OCI-LY1 (cell line): Measurements from ENCODE around the gene MC2R.

ENCODE experiments used
- H2AFZ ChIP-seq: fragments of 200-600 bp; sonication (generic), shearing (Covaris generic); 2 replicates; pipeline ENCODE4 v1.6.0; 2014; ENCODE audit warnings: antibody characterized with exemption, mild to moderate bottlenecking, low read length
- H3F3A ChIP-seq: fragments of 200-600 bp; sonication (generic), shearing (Covaris generic); 2 replicates; pipeline ENCODE4 v1.6.0; 2014; ENCODE audit warnings: mild to moderate bottlenecking, antibody characterized with exemption, low read length, moderate library complexity; ENCODE audit not compliant: insufficient read depth
- H3K27ac ChIP-seq: fragments of 200-600 bp; sonication (generic); 2 replicates; pipeline ENCODE4 v1.5.1; 2014; ENCODE audit warnings: low read length, mixed run types, mild to moderate bottlenecking, low read depth; ENCODE audit not compliant: poor library complexity, severe bottlenecking
- H3K27me3 ChIP-seq: fragments of 200-600 bp; sonication (generic); 2 replicates; pipeline ENCODE4 v1.6.0; 2014; ENCODE audit warnings: antibody characterized with exemption, mild to moderate bottlenecking, low read length, moderate library complexity; ENCODE audit not compliant: insufficient read depth
- H3K36me3 ChIP-seq: fragments of 200-600 bp; sonication (generic); 2 replicates; pipeline ENCODE4 v1.6.1; 2014; ENCODE audit warnings: mild to moderate bottlenecking, antibody characterized with exemption, low read length, moderate library complexity, mixed read lengths; ENCODE audit not compliant: insufficient read depth
- H3K4me1 ChIP-seq: fragments of 200-600 bp; sonication (generic); 2 replicates; pipeline ENCODE4 v1.5.1; 2014; ENCODE audit warnings: mild to moderate bottlenecking, low read length, moderate library complexity; ENCODE audit not compliant: insufficient read depth, severe bottlenecking
- H3K4me2 ChIP-seq: fragments of 200-600 bp; sonication (generic), shearing (Covaris generic); 2 replicates; pipeline ENCODE4 v1.6.1; 2014; ENCODE audit warnings: low read length
- H3K4me3 ChIP-seq: fragments of 200-600 bp; sonication (generic); 2 replicates; pipeline ENCODE4 v1.5.1; 2014; ENCODE audit warnings: low read length, low read depth, mild to moderate bottlenecking, mixed read lengths; ENCODE audit not compliant: poor library complexity, severe bottlenecking
- H3K79me2 ChIP-seq: fragments of 200-600 bp; shearing (Covaris generic); 2 replicates; pipeline ENCODE4 v1.6.1; 2016; ENCODE audit warnings: mixed run types, low read length, mixed read lengths; ENCODE audit not compliant: insufficient read depth
- H3K9ac ChIP-seq: fragments of 200-600 bp; sonication (generic), shearing (Covaris generic); 2 replicates; pipeline ENCODE4 v1.6.1; 2014; ENCODE audit warnings: mild to moderate bottlenecking, low read length, mixed read lengths
- H3K9me2 ChIP-seq: fragments of 200-600 bp; sonication (generic), shearing (Covaris generic); 2 replicates; pipeline ENCODE4 v1.6.1; 2014; ENCODE audit warnings: low read depth, mild to moderate bottlenecking, low read length, mixed read lengths
- H3K9me3 ChIP-seq: fragments of 200-600 bp; shearing (Covaris generic); 2 replicates; pipeline ENCODE4 v1.6.1; 2014; ENCODE audit warnings: low read length, mixed read lengths
- H4K20me1 ChIP-seq: fragments of 200-600 bp; sonication (generic), shearing (Covaris generic); 2 replicates; pipeline ENCODE4 v1.6.0; 2016; ENCODE audit warnings: mild to moderate bottlenecking, low read length; ENCODE audit not compliant: insufficient read depth
- CTCF ChIP-seq: fragments of 200-600 bp; sonication (generic), shearing (Covaris generic); IDR thresholded peaks from 2 replicates; pipeline ENCODE4 v1.5.1; 2017; ENCODE audit warnings: mild to moderate bottlenecking, antibody characterized with exemption, low read length, moderate library complexity, mixed read lengths
- EZH2 ChIP-seq: fragments of 200-600 bp; sonication (generic), shearing (Covaris generic); IDR thresholded peaks from 2 replicates; pipeline ENCODE4 v1.8.0; 2017; ENCODE audit warnings: borderline replicate concordance, mixed run types, mild to moderate bottlenecking, antibody characterized with exemption, low read length, moderate library complexity, mixed read lengths

Gene MC2R

DNA sequence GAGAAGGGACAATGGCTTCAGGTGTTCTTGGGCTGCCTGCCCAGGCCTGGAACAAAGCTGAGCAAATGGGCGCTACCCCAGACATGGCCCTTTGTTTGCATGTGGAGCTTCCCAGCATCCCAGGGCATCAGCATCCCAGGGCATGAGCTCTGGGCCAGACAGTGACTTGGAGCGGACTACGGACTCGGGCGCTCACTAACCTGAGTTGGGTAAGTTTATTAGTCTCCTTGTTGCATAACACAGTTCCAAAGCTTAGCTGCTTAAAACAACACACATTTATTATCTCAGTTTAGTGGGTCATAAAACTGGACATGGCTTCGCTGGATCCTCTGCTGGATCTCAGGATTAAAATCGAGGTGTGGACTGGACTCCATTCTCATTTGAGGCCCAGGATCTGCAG is 35.8 kb downstream of the MC2R start:
- Histone ChIP-seq H2AFZ (no peak overlapping the region), H4K20me1 (no peaks in the 10 kb centered on the region), H3K27ac (no peak overlapping the region), H3K9me2 (no peaks in the 10 kb centered on the region), H3K9ac (no peak overlapping the region), H3K4me2 (no peak overlapping the region), H3K79me2 (no peaks in the 10 kb centered on the region), H3K27me3 (no peaks in the 10 kb centered on the region), H3F3A (no peaks in the 10 kb centered on the region), H3K36me3 (no peaks in the 10 kb centered on the region), H3K4me1 (no peaks in the 10 kb centered on the region), H3K9me3 (no peaks in the 10 kb centered on the region), H3K4me3 (no peak overlapping the region)
- no peak for TF ChIP-seq EZH2
- no peak for TF ChIP-seq CTCF

DNA sequence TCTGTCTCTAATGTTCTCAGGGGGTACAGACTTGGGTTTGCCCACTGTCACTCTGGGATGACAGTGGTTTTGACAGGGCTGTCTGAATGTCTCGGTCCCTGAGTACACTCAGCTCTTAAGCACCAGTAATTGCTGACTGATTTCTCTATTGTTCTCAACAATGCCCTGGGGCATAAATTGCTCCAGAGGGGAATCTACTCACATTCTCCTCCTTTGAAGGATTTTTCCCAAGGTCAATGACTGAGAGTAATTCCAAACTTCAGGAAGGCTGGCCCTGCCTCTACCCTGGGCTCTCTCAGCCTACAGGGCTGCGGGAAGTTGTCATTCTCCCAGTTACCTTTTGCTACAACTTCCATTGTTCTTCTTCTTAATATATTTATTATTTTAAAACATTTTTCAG is 36.5 kb downstream of the MC2R start:
- H3K36me3 ChIP-seq, result no peaks in the 10 kb centered on the region
- H3K79me2 ChIP-seq, result no peaks in the 10 kb centered on the region
- no peaks in the 10 kb centered on the region for H3K9me3 ChIP-seq
- H3K4me2 ChIP-seq, result no peak overlapping the region
- H3F3A ChIP-seq, result no peaks in the 10 kb centered on the region
- H3K4me1 ChIP-seq, result no peaks in the 10 kb centered on the region
- H3K27me3 ChIP-seq, result no peaks in the 10 kb centered on the region
- H3K9me2 ChIP-seq, result no peaks in the 10 kb centered on the region
- H3K9ac ChIP-seq, result no peak overlapping the region
- no peak overlapping the region for H3K27ac ChIP-seq
- H3K4me3 ChIP-seq, result no peak overlapping the region
- H4K20me1 ChIP-seq, result no peaks in the 10 kb centered on the region
- no peak overlapping the region for H2AFZ ChIP-seq
- TF ChIP-seq EZH2, result no peak
- no peak for TF ChIP-seq CTCF

DNA sequence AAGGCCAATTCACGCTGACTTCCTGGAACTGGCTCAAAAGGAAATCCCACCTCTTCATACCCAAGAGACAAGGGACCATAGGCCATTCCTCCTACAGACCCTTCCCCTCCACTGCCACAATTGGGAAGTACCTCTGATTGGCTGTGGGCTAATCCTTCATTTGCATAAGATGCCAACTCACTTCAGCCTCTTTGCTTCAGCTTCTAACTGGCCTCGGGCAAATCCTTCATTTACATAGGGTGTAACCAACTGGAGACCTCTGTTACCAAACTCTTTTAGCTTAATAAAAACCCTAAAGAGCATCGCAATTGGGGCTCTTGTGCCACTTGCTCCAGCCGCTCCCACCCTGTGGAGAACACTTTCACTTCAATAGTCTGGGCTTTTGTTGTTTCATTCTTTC is 38.2 kb downstream of the MC2R start:
- Histone ChIP-seq H3K4me1 (no peaks in the 10 kb centered on the region), H4K20me1 (no peaks in the 10 kb centered on the region), H2AFZ (no peak overlapping the region), H3K27me3 (no peaks in the 10 kb centered on the region; the same call in 1 of the 2 replicates), H3K4me2 (no peak overlapping the region), H3K27ac (no peak overlapping the region), H3K9ac (no peak overlapping the region), H3K79me2 (no peaks in the 10 kb centered on the region), H3K4me3 (no peak overlapping the region), H3K36me3 (no peaks in the 10 kb centered on the region), H3K9me3 (no peaks in the 10 kb centered on the region), H3F3A (no peaks in the 10 kb centered on the region), H3K9me2 (no peaks in the 10 kb centered on the region)
- TF ChIP-seq CTCF (no peak), EZH2 (no peak)
